HG02571 (cell line): ENCODE results near the gene UNC119B.
"Not testable (repeated sequence)": the region's sequence is repeated elsewhere in the genome, so short reads cannot be mapped to it uniquely, and the experiment has no call there.

ENCODE experiments used
- ATAC-seq: cut with Tn5 transposase; IDR thresholded peaks from one replicate; pipeline ENCODE4 v1.9.1; 2021; ENCODE audit warnings: mild to moderate bottlenecking, moderate library complexity; ENCODE audit not compliant: unreplicated experiment

Gene UNC119B

GRCh38 chr12:120710031-120710804 lies at the start of gene UNC119B:
Gene UNC119B, plus strand, starts transcription at chr12:120710458. Its CDS starts 17 bp downstream, at chr12:120710475.
- peak; percentile 71 for ATAC-seq

- ATAC-seq: no peak
Observed at GRCh38 chr12:120661432-120661831, 48.8 kb upstream of the UNC119B start.

- peak; percentile 59 for ATAC-seq
Observed at GRCh38 chr12:120662879-120663278, 47.4 kb upstream of the UNC119B start.

GRCh38 chr12:120663741-120664140 lies 46.5 kb upstream of the UNC119B start:
- ATAC-seq: no peak

GRCh38 chr12:120666571-120667390 lies 43.5 kb upstream of the UNC119B start:
- ATAC-seq: no peak

GRCh38 chr12:120668091-120668867 lies 42.0 kb upstream of the UNC119B start:
- ATAC-seq: no peak

- ATAC-seq: no peak
Observed at GRCh38 chr12:120668868-120669840, 41.1 kb upstream of the UNC119B start.

- ATAC-seq: not testable (repeated sequence)
Observed at GRCh38 chr12:120670237-120670636, 40.0 kb upstream of the UNC119B start.

- no peak for ATAC-seq
Observed at GRCh38 chr12:120670667-120671066, 39.6 kb upstream of the UNC119B start.

GRCh38 chr12:120674097-120674636 lies 36.1 kb upstream of the UNC119B start:
- ATAC-seq: no peak

GRCh38 chr12:120677765-120678473 lies 32.3 kb upstream of the UNC119B start:
- ATAC-seq: no peak

- no peak for ATAC-seq
Observed at GRCh38 chr12:120678572-120678971, 31.7 kb upstream of the UNC119B start.

GRCh38 chr12:120680165-120680738 lies 30.0 kb upstream of the UNC119B start:
- no peak for ATAC-seq

GRCh38 chr12:120684523-120684932 lies 25.7 kb upstream of the UNC119B start:
- ATAC-seq: no peak

GRCh38 chr12:120685522-120685921 lies 24.7 kb upstream of the UNC119B start:
- no peak for ATAC-seq

- peak; percentile 75 for ATAC-seq
Observed at GRCh38 chr12:120686151-120686689, 24.0 kb upstream of the UNC119B start.

GRCh38 chr12:120686690-120687577 lies 23.3 kb upstream of the UNC119B start, which contains the start of gene MLEC:
Gene MLEC, plus strand, starts transcription at chr12:120687149. Its CDS starts 148 bp downstream, at chr12:120687297.
- peak; percentile 68 for ATAC-seq
